ENCODE measurements around the gene TLCD1. TPM values are rescaled to one million over a fixed set of nuclear protein-coding genes. Genes with fewer than 3 reads are reported as not detected.

TLCD1 gene
- total RNA-seq, 1 experiment from 2014 or later, result 50.7 TPM

GRCh38 chr17:28726627-28727491 lies 826 bp upstream of the TLCD1 start:
- peak overlapping the region; percentile 79 for H3K4me2 ChIP-seq (ENCODE audit: insufficient read depth, insufficient read length, low read length)
- H3K79me2 ChIP-seq (ENCODE audit: insufficient read depth, low read length), result no peaks in the 10 kb centered on the region
- no peaks in the 10 kb centered on the region for H3K27me3 ChIP-seq (ENCODE audit: insufficient read depth, low read length)
- no peak overlapping the region for H3K23ac ChIP-seq (ENCODE audit: insufficient read length, low read depth, low read length)
- WGBS (ENCODE audit: extremely low coverage, insufficient read length, low lambda C conversion rate), result no CpG with 5 or more reads among the region's 57 CpGs
- no peak overlapping the region for H3K56ac ChIP-seq (ENCODE audit: insufficient read length, low read depth, low read length)
- H3K23me2 ChIP-seq (ENCODE audit: insufficient read length, low read depth, low read length, poor library complexity, severe bottlenecking), result peaks cover 20% of the 10 kb centered on the region
- peak overlapping the region; percentile 95 for H3K14ac ChIP-seq (ENCODE audit: insufficient read depth, low read length)
- H3K27ac Mint-ChIP-seq, result peak overlapping the region; percentile 98 to 99 (median 99)
- peak overlapping the region; percentile 74 for H3K9ac ChIP-seq (ENCODE audit: extremely low read depth, insufficient read length, low read length)
- no peaks in the 10 kb centered on the region for H3K9me3 ChIP-seq (ENCODE audit: control insufficient read depth, low read depth, low read length)
- H3K4me3 Mint-ChIP-seq, result peak overlapping the region; percentile 95 to 96
- TF ChIP-seq CTCF (conservative IDR thresholded peaks at IDR 0.05), result peak; percentile 98
- H4K20me1 ChIP-seq (ENCODE audit: control insufficient read depth, insufficient read depth, insufficient read length), result no peaks in the 10 kb centered on the region
- H3T11ph ChIP-seq (ENCODE audit: low read length), result no peak overlapping the region
- H3K27me3 Mint-ChIP-seq (ENCODE audit: low read depth), result no peaks in the 10 kb centered on the region; the same call in 1 of the 2 replicates
- peak overlapping the region; percentile 85 for H4K5ac ChIP-seq (ENCODE audit: insufficient read length, low read depth, low read length)
- H4K91ac ChIP-seq (ENCODE audit: insufficient read length, low read depth, low read length), result no peak overlapping the region
- H3K4ac ChIP-seq (ENCODE audit: low read depth, low read length), result no peak overlapping the region; the same call in 1 of the 2 replicates
- H3K18ac ChIP-seq (ENCODE audit: insufficient read length, low read depth, low read length), result peak overlapping the region; percentile 65
- H3K9me3 Mint-ChIP-seq, result no peaks in the 10 kb centered on the region; a peak in 2 of 5 replicates
- H2BK12ac ChIP-seq (ENCODE audit: insufficient read length, low read depth, low read length), result peak overlapping the region; percentile 51
- H4K8ac ChIP-seq (replicated peaks; ENCODE audit: insufficient read length, low read depth, low read length), result no peak overlapping the region
- peak overlapping the region; percentile 85 for H2BK5ac ChIP-seq (ENCODE audit: insufficient read length, low read length)
- 0 out of 2 replicates have a peak, but pooled peaks cover 2% of the 10 kb centered on the region for H3K4me1 ChIP-seq (ENCODE audit: insufficient read depth, low read length)
- peak overlapping the region; percentile 92 for H3K27ac ChIP-seq (ENCODE audit: insufficient read length, low read depth, low read length)
- no peak overlapping the region for H2BK15ac ChIP-seq (ENCODE audit: low read depth, low read length)
- H2BK120ac ChIP-seq (ENCODE audit: low read depth, low read length, poor library complexity, severe bottlenecking), result peak overlapping the region; percentile 88
- no peak overlapping the region for H2AK5ac ChIP-seq (ENCODE audit: insufficient read length, low read length)
- DNase-seq, result peak; percentile 99
- no peak overlapping the region for H2BK20ac ChIP-seq (ENCODE audit: low read depth, low read length, poor library complexity, severe bottlenecking)
- no peak overlapping the region for H2AFZ ChIP-seq (ENCODE audit: low read length)
- peaks cover 29 to 38% of the 10 kb centered on the region in 2 experiments for H3K4me1 Mint-ChIP-seq
- peaks cover 24 to 34% (median 28%) of the 10 kb centered on the region in 3 experiments; a peak in 6 of 7 replicates for H3K36me3 Mint-ChIP-seq (ENCODE audit: insufficient read depth in 1 of 3, low read depth in 3 of 3)
- H3K79me1 ChIP-seq (ENCODE audit: insufficient read depth, low read depth, low read length, poor library complexity, severe bottlenecking), result peaks cover 3% of the 10 kb centered on the region

Data from H9 (cell line).